NCI-H446 treated with DMSO at 0.1 percent for 48 hours (cell line): ENCODE measurements around the gene GALNS.
A peak's percentile ranks its signal among the peaks of the same experiment; 100 is the strongest.

Source experiments
- DNase-seq: peaks from one replicate; lab custom pipeline; 2025; lab: John Stamatoyannopoulos, UW

GALNS gene

DNA sequence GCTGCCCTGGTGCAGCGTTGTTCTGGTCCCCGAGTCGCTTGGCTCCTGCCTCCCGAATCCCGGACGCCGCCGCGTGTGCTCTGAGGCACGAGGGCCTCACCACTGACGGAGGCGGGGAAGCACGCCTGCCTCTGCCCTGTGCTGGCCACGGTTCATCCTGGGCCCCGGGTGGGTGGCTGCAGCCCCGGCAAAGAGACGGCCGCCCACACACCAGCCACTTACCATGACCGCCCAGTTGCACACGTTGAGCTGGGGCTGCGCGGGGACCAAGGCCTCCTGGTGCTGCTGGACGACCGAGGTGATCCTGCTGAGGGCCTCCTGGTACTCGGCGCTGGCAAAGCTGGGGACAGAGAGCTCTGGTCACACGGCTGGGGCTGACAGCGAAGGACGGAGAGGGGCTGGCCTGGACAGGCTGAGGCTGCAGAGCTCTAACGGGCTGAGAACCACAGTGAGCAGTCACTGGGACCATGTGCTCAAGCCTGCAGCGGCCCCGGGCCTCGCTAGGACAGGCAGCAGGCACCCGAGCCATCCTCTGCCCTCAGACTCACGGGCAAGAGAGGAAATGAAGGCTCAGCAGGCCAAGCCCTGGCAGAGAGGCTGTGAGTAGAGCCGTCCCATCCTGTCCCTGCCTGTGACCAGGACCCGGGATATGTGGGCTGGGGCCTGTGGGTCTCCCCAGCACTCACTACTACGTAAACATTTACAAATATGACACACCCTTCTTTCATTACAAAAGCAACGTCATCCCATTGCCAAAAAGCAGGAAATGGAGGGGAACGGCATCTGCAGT, 38.8 kb downstream of the GALNS start:
- no peak for DNase-seq

DNA sequence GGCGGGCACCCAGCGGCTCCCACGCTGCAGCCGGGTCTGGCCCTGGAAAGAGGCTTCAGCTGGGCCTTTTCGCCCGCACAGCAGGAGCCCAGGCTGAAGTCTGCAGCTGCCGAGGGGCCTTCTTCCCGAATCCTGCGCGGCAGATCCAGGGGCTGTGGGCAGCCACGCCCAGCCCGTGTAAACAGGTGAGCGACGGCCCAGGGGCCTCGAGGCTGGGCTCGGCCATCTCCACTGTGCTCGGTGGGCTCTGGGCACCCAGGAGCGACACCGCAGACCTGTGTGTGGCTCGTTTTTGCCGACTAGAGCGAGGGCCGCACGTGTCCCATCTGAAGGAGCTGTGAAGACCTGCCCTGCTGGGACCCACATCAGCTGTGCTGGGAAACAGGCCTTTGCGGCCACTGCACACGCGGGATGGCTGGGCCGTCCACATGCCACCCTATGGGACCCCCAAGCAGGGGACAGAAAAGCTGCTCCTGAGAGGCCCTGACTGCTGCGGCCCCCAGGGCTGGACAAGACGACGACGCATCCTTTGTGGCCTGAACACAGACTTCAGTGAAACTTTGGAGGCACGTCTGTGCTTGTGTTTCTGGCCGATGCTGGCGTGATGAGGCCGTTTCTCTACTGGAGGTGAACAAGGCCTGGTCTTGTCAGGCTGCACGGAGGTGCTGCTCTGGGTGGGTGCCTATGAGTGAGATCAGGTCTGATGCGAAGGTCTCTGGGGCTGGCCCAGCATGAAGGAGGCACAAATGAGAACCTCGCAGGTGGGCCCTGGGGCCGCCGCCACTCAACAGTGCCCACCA, 39.8 kb downstream of the GALNS start:
- DNase-seq: no peak

DNA sequence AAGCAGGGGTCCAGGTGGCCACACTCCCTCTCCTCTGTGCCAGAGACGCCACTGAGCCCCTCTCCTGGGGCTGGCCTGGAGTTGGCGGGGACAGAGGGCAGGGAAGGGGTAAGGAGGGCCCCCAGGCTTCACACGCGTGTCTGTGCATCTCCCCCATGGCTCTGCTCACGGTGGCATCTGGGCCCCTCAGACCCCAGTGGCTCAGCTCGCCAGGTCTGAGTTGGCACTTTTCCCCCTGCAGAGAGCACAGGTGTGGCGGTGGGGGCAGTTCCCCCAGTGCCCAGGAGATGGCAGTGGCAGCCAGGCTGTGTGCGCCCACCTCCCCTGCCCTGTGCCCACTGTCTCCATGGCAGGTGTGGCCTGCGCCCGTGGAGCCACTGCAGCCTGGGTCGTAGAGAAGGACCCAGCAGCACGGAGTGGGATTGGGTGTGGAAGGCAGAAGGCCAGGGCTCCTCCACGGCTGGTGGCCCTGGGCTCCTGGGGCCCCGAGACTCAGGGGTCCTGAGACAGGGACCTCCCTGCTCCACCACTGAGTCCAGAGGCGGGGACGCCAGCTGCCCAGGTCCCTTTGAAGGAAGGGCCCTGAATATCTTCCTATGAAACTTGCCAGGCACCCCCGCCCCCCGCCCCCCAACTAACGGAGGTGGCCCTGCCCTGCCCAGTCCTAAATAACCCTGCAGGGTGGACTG, 40.7 kb downstream of the GALNS start:
- DNase-seq: no peak

DNA sequence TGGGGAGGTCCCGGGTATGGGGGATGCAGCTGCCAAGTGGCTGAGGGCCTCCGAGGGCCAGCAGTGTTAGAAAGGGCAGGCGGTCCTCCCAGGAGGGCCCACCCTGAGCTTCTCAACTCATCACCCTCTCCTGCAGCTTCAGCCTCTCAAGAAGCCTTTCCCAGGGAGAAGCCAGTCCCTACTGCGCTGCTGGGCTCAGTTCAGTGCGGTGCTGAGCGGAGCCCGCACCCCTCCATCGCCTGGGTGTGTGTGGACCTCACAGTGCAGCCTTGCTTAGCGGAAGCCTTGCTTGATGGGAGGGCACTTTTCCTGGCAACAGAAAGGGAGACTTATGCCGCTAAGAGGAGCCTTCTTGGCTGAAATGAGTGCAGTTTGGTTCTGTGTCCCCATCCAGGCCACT, 41.5 kb downstream of the GALNS start:
- no peak for DNase-seq

DNA sequence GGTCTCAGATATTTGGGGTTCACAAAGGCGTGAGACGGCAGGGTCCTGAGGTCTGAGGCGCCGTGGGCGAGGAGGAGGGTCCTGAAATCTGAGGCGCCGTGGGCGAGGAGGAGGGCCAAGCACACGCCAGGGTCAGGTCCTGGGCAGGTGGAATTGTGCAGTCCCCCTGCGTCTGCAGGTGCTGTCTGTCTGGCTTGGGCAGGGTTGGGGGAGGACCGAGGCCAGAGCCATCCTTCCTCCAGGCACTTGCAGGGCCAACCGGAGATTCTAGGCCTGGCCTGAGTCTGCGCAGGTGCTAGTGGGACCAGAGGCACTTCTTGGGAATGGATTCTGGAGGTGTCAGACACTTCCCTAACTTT, 42.6 kb downstream of the GALNS start:
- no peak for DNase-seq

DNA sequence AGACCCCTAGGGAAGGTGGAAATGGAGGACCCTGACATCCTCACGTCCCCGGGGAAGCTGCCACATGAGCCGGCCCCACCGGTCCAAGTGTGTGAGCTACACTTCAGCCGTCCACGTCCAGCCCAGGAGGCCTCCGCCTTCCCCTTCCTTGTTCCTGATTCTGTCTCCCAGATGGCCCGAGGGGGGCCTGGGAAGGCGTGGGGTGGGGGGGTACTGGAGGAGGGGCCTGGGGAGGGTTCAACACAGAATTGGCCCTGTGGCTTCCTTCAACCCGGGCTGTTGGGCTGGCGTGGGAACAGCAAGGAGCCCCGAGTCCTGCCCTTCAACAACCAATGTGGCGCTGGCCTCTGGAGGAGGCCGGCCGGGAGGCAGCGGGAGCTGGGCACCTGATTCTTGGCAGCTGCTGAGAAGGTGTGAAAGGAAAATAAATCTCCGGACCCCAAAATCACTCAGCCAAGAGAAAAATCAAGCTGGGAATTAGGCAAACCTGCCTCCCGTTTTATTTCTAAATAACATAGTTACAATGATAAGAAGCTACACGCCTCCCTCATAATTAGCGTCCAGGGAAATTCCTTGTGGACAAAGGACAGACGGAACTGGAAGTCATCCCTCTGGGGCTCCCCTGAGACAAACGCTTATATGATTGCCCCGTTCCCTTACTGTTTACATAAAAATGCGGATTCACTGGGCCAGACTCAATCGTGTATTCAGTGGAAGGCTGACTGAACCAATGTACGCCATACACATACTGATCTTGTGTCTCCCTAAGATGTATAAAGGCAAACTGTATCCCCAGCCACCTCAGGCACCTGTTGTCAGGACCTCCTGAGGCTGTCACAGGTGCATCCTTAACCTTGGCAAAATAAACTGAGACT, 43.2 kb downstream of the GALNS start:
- DNase-seq: no peak

DNA sequence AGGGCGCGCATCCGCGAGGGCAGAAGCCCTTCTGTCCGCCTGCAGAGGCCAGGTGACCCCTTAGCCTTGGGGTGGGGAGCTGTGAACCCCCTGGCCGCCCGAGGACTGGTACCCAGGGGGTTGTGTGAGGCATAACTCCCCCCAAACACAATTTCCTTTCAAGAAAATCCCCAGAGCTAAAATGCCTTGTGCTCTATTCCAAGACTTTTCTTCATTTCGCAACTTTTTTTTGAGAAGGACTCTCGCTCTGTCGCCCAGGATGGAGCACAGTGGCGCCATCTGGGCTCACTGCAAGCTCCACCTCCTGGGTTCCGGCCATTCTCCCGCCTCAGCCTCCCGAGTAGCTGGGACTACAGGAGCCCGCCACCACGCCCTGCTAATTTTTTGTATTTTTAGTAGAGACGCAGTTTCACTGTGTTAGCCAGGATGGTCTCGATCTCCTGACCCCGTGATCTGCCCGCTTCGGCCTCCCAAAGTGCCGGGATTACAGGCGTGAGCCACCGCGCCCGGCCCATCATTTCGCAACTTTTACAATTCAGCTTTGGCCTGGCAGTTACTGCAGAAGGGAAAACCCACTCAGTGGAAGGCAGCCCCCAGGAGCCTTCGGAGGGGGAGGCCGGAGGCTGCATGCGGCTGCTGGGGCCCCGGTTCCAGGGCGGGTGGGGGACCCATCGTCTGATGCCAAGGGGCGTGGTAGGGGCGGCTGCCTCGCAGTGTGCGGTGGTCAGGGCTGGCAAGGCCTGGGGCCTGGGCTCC, 44.1 kb downstream of the GALNS start:
- DNase-seq: no peak

DNA sequence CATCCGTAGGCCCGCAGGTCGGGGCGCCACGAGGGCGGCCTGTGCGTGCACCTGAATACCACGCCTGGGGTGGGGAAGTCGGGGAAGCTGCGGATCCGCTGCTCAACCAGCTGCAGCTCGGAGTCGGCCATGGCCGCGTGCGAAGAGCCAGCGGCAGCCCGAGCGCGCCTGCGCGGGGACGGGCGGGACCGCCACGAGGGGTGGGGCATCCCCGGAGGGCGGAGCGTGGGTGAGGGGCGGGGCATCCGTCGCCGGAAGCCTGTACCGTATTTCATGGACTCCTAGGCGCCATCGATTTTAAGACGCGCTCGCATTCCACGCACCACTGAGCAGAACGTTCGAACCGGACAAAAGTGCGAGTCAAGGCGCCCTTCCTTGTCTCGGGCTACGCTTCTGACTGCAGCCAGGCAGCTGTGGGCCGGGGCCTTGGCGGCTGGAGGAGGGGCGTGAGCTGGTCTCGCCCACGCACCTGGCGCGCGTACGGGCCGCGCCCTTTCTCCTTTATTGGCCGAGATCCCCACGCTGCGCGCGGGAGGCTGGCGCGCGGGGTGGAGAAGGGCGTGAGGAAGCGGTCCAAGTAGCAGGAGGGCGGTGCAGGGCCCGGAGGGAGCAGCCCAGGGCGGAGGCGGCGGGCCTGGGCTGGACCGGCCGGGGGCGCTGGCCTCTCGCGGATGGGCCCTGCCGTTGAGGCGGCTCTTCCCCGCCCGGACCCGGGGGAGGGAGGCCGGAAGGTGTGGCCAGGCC, 44.8 kb downstream of the GALNS start, which contains the start of gene APRT:
Gene APRT, minus strand, starts transcription at position 160 of the 744 bp plus-strand sequence. Its CDS starts 29 bp downstream, at position 131.
- peak; percentile 26 for DNase-seq

DNA sequence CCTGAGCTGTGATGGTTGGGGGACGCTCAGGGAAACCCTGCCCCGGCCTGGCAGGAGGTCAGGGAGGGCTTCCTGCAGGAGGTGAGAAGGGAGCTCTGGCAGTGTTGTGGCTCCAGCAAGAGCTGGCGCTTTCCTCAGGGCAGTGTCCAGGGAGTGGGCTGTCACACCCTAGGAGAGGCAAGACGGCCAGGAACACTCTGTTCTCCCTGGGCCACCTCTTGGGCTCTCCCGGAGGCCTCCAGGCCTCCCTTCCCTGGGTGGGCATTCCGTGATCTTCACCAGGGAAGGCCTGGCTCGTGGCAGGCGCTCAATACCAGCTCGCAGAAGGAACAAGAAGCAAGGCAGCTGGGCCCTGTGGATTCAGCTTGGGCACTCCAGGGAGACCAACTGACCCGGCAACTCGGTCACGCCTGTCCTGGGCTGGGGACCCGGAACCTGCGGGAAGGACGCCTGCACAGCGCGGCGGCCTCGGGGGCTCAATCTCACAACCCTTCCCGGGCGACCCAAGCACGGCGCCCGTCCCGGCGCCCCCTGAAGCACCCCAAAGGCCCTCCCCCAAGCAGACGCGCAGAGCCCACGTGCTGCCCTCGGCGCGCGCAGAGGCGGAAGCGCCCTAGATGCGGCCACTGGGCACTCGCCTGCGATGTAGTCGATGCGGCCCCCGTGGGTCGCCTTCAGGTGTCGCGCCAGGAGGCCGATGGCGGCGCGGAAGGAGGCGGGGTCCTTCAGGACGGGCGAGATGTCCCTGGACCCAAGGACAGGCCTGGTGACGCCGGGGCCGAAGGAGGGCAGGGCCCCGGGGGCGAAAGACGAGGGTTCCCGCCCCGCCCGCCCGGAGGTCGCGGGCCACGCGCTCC, 45.6 kb downstream of the GALNS start:
- DNase-seq: peak; percentile 45

DNA sequence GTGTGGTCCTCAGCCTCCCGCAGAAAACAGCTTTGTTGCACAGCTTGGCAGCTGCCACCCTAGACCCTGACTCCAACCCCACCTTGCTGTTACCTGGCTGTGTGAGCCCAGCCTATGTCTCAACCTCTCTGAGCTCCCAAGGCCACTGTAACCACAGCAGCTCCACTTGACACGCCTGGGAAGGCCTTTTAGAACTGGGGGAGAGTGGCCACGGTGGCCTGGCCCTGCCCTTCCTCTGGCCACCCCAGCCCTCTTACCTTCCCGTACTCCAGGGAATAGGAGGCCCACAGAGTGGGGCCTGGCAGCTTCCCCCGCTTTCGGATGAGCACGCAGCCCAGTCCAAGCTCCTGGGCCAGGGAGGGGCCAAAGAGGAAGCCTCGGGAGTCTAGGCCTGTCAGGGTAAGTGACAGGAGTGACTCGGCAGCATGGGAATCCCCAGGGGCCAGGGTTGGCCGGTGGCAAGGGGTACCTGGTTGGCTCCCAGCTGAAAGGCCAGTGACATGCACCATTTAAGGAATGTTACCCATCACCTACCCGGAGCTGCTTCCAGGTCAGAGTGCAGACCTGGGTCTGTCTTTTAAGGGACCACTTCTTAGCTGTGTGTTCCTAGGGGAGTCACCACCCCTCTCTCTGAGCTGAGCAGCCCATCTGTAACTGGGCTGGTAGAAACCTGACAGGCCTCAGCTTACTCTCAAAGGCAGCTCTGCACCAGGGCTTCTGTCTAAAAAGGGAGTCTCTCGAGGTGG, 46.4 kb downstream of the GALNS start:
- no peak for DNase-seq

DNA sequence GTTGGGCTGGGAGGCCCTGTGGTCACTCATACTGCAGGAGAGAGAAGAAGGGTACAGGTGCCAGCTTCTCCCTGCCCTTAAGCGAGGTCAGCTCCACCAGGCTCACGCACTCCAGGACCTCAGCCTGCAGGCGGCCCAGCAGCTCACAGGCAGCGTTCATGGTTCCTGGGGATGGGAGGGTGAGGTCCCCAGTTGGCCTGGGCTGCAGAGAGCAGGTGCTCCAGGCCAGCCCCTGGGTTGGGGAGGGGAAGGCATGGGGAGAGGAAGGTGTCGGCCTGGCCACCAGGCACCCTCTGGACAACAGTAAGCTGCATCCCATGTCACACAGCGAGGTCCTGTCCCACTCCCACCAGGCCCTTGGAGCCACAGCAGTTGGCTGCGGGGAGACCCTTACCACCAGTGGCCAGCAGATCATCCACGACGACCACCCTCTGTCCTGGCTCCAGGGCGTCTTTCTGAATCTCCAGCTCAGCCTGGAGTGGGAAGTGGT, 47.0 kb downstream of the GALNS start:
- no peak for DNase-seq

DNA sequence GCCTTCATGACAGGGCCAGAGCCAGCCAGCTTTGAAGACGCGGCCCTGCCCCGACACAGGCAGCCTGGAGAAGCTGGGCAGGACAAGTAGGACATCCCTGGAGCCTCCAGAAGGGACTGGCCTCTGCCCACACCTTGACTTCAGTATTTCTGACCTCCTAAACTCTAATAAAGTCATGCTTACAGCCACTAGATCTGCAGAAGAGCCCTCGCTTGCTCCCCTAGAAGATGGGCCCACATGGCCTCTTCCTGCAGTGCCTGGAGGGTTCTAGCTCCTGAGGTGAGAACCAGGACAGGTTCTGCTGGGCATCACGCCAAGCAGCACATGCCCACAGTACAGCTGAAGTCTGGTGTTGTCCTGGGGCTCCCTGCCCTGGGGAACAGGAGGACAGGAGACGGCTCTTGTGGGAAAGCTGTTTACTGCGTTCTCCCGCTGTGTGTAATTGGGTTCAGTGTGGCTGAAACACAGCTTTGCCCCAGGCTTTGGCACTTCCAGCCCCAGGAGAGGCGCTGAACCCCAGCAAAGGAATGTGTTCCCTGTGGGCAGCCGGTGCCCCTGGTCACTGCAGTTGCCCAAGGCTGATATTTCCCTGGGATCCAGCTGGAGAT, 47.6 kb downstream of the GALNS start:
- DNase-seq: no peak

DNA sequence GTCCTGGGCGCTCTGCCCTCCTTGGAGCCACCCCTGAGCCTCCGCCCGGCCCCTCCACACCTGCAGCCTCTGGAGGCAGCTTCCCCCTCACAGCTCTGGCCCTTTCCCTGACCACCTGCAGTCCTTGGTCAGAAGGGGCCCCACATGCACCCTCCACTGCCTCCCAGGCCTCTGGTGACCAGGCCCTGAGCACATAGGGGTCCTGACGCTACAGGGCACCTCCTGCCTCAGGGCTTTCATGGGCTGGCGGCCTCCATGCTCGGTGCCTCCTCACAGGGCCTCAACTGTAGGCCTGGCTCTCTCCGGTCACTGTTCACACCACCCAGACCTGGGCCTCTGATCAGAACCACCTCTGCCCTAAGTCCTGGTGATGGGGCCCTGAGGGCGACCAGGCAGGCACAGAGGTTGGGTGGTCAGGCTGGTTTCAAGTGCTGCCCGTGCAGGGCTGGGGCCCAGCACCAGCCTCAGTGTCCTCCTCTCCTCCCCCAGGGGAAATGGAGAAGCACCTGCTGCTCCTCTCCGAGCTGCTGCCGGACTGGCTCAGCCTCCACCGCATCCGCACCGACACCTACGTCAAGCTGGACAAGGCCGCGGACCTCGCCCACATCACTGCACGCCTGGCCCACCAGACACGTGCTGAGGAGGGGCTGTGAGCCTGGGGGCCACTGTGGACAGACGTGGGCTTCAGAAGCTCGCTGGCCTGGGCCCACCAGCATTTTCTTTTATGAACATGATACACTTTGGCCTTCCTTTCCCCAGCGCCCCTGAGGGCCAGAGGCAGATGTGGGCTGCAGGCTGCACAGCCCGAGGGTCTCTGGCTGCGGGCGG, 48.9 kb downstream of the GALNS start:
- DNase-seq: no peak

DNA sequence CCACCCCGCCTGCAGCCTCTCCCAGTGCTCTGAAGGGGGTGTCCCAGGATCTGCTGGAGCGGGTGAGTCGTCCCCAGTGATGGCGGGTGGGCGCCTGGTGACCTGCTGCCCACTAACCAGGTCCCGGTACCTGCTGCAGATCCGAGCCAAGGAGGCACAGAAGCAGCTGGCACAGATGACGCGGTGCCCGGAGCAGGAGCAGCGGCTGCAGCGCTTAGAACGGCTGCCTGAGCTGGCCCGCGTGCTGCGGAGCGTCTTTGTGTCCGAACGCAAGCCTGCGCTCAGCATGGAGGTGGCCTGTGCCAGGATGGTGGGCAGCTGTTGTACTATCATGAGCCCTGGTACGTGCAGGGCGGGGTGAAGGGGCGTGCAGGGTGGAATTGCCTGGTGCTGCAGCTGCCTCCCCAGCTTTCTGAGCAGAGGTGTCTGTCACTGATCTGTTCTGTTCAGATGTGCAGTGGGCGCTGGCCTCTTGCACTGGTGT, 49.6 kb downstream of the GALNS start:
- no peak for DNase-seq

DNA sequence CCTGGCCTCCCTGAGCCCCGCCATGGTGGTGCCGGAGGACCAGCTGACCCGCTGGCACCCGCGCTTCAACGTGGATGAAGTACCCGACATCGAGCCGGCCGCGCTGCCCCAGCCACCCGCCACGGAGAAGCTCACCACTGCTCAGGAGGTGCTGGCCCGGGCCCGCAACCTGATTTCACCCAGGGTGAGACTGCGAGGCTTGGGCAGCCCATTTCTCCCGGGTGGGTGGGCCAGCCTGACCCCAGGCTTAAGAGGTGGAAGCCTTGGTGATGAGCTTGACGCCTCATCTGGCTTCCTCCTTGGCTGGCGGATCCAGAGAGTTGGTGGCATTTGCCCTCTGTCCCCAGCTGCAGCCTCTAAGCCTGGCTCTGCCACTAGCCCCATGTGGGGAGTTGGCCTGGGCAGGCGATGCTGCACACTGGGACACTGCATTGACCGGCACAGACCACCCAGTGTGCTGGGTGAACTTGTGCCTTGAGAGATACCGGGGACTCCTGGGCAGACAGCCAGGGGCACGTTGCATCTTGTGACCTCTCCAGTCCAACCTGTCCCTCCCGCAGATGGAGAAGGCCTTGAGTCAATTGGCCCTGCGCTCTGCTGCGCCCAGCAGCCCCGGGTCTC, 50.1 kb downstream of the GALNS start:
- DNase-seq: no peak

DNA sequence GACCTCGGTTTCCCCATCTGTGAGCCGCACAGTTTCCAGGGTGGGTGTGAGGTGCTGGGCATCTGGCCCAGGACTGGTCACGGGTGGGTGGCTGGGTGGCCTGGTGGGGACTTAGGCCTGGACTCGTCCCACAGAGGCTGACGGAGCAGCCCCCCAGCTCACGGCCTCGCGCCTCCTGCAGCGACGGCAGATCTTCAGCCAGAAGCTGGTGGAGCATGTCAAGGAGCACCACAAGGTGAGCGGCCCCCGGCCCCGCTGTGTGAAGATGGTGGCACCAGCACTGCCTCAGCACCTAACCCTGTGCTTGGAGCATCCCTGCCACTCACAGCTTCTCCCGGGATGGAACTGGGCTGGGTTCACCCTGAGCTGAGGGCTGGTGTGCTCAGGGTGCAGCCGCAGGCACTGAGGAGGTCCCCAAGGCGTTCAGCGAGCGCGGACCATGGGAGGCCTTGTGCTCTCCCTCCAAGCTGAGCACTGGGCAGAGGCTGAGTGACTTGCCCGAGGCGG, 50.8 kb downstream of the GALNS start:
- DNase-seq: no peak
